Type B pancreatic cell (in vitro differentiated cells): ENCODE data around the gene MYH10. TPM values are rescaled to one million over a fixed set of nuclear protein-coding genes. Genes with fewer than 3 reads are reported as not detected.

Experiments used
- DNase-seq: peaks from one replicate; pipeline ENCODE4 v3.0.0; 2021; ENCODE audit warnings: mixed read lengths; ENCODE audit not compliant: unreplicated experiment; ENCODE audit errors: extremely low spot score
- H3K27ac Mint-ChIP-seq: 2 replicates; pipeline ENCODE4 v1.8.0; 2021; ENCODE audit warnings: mild to moderate bottlenecking, mixed read lengths
- H3K27me3 Mint-ChIP-seq: 2 replicates; pipeline ENCODE4 v1.8.0; 2021; ENCODE audit warnings: mixed read lengths
- H3K36me3 Mint-ChIP-seq: 2 replicates; pipeline ENCODE4 v1.8.0; 2021; ENCODE audit warnings: mixed read lengths
- H3K4me1 Mint-ChIP-seq: one replicate; pipeline ENCODE4 v1.8.0; 2021; ENCODE audit warnings: mixed read lengths; ENCODE audit not compliant: unreplicated experiment
- H3K4me3 Mint-ChIP-seq: 2 replicates; pipeline ENCODE4 v1.8.0; 2021; ENCODE audit warnings: mild to moderate bottlenecking, mixed read lengths
- H3K9me3 Mint-ChIP-seq: 2 replicates; pipeline ENCODE4 v1.8.0; 2021; ENCODE audit warnings: mixed read lengths
- CTCF ChIP-seq: fragments of 200-600 bp; sonication (generic); conservative IDR thresholded peaks from 2 replicates; pipeline ENCODE4 v1.5.0; 2021; ENCODE audit warnings: antibody characterized with exemption, mild to moderate bottlenecking
- total RNA-seq: library from RNA; stranded (reverse); gene quantifications from 2 replicates; pipeline ENCODE4 v1.2.1, GENCODE V29; 2021; ENCODE audit warnings: low replicate concordance

The MYH10 gene
- total RNA-seq, 1 donor from 2014 or later = 254 TPM

- Mint-ChIP-seq H3K9me3 (peaks cover 4% of the 10 kb centered on the region), H3K36me3 (peaks cover 33% of the 10 kb centered on the region), H3K27ac (no peak overlapping the region), H3K27me3 (no peaks in the 10 kb centered on the region), H3K4me3 (no peak overlapping the region), H3K4me1 (peaks cover 35% of the 10 kb centered on the region)
- DNase-seq = no peak
- no peak for TF ChIP-seq CTCF
Measured at GRCh38 chr17:8606401-8606800, 24.1 kb downstream of the MYH10 start.

- Mint-ChIP-seq H3K27me3 (no peaks in the 10 kb centered on the region), H3K4me1 (peaks cover 21% of the 10 kb centered on the region), H3K27ac (no peak overlapping the region), H3K36me3 (peaks cover 13% of the 10 kb centered on the region), H3K4me3 (no peak overlapping the region), H3K9me3 (no peaks in the 10 kb centered on the region)
- TF ChIP-seq CTCF = no peak
- no peak for DNase-seq
Measured at GRCh38 chr17:8602679-8603078, 27.8 kb downstream of the MYH10 start.

GRCh38 chr17:8599351-8600011 lies 31.0 kb downstream of the MYH10 start:
- no peak for DNase-seq
- Mint-ChIP-seq H3K36me3 (peaks cover 21% of the 10 kb centered on the region), H3K27me3 (no peaks in the 10 kb centered on the region), H3K9me3 (no peaks in the 10 kb centered on the region), H3K4me1 (peaks cover 7% of the 10 kb centered on the region), H3K27ac (no peak overlapping the region), H3K4me3 (no peak overlapping the region)
- TF ChIP-seq CTCF = no peak

- Mint-ChIP-seq H3K4me1 (peaks cover 7% of the 10 kb centered on the region), H3K9me3 (no peaks in the 10 kb centered on the region), H3K27me3 (no peaks in the 10 kb centered on the region), H3K27ac (no peak overlapping the region), H3K4me3 (no peak overlapping the region), H3K36me3 (peaks cover 24% of the 10 kb centered on the region)
- no peak for DNase-seq
- no peak for TF ChIP-seq CTCF
Measured at GRCh38 chr17:8598913-8599312, 31.6 kb downstream of the MYH10 start.

GRCh38 chr17:8593830-8594229 lies 36.7 kb downstream of the MYH10 start:
- peaks cover 45% of the 10 kb centered on the region for H3K36me3 Mint-ChIP-seq
- no peaks in the 10 kb centered on the region for H3K4me1 Mint-ChIP-seq
- TF ChIP-seq CTCF = no peak
- H3K9me3 Mint-ChIP-seq = no peaks in the 10 kb centered on the region
- no peak overlapping the region for H3K4me3 Mint-ChIP-seq
- no peak overlapping the region for H3K27ac Mint-ChIP-seq
- DNase-seq = no peak
- H3K27me3 Mint-ChIP-seq = no peaks in the 10 kb centered on the region
